Trophoblast cell (in vitro differentiated cells and primary cell): ENCODE results near the gene FANCC.

Experiments used
- DNase-seq, 2 donors: peaks; one replicate each; pipeline ENCODE4 v3.0.0-alpha.2; 2016
- H2AFZ ChIP-seq: 2 replicates; pipeline ENCODE4 v1.6.1; 2013; ENCODE audit warnings: low read length, moderate library complexity, mild to moderate bottlenecking; ENCODE audit not compliant: insufficient read depth, poor library complexity
- H2AK5ac ChIP-seq: 2 replicates; pipeline ENCODE4 v1.6.1; 2013; ENCODE audit warnings: mild to moderate bottlenecking, low read length
- H2BK120ac ChIP-seq: 2 replicates; pipeline ENCODE4 v1.6.1; 2013; ENCODE audit warnings: low read length, mild to moderate bottlenecking, moderate library complexity; ENCODE audit not compliant: insufficient read depth, poor library complexity
- H2BK12ac ChIP-seq: 2 replicates; pipeline ENCODE4 v1.6.1; 2013; ENCODE audit warnings: mild to moderate bottlenecking, low read length, moderate library complexity
- H2BK5ac ChIP-seq: 2 replicates; pipeline ENCODE4 v1.6.1; 2013; ENCODE audit warnings: low read length, low read depth, moderate library complexity, mild to moderate bottlenecking; ENCODE audit not compliant: poor library complexity
- H3K14ac ChIP-seq: 2 replicates; pipeline ENCODE4 v1.6.1; 2013; ENCODE audit warnings: mild to moderate bottlenecking, low read length
- H3K18ac ChIP-seq: 2 replicates; pipeline ENCODE4 v1.6.1; 2013; ENCODE audit warnings: mild to moderate bottlenecking, low read length
- H3K23ac ChIP-seq: 2 replicates; pipeline ENCODE4 v1.6.1; 2013; ENCODE audit warnings: low read length
- H3K27ac ChIP-seq: 2 replicates; pipeline ENCODE4 v1.5.1; 2013; ENCODE audit warnings: low read depth, mild to moderate bottlenecking, inconsistent platforms, low read length, moderate library complexity
- H3K27me3 ChIP-seq: 2 replicates; pipeline ENCODE4 v1.6.1; 2013; ENCODE audit warnings: inconsistent platforms, mild to moderate bottlenecking, low read length, moderate library complexity; ENCODE audit not compliant: insufficient read depth
- H3K36me3 ChIP-seq, 2 experiments: 1 replicate in 1 of 2; 2 replicates in 1 of 2; pipeline ENCODE4 v1.6.1; 2013; ENCODE audit warnings: low read length in 2 of 2, mild to moderate bottlenecking in 2 of 2, moderate library complexity in 1 of 2; ENCODE audit not compliant: insufficient read depth in 2 of 2, control insufficient read depth in 1 of 2
- H3K4ac ChIP-seq: 2 replicates; pipeline ENCODE4 v1.6.1; 2013; ENCODE audit warnings: low read depth, mild to moderate bottlenecking, low read length, moderate library complexity
- H3K4me1 ChIP-seq, 2 experiments: 1 replicate in 1 of 2; 2 replicates in 1 of 2; pipeline ENCODE4 v1.6.1; 2013; ENCODE audit warnings: low read length in 2 of 2, mild to moderate bottlenecking in 2 of 2, moderate library complexity in 1 of 2; ENCODE audit not compliant: insufficient read depth in 2 of 2, control insufficient read depth in 1 of 2
- H3K4me2 ChIP-seq: 2 replicates; pipeline ENCODE4 v1.6.1; 2013; ENCODE audit warnings: inconsistent platforms, mild to moderate bottlenecking, low read length, moderate library complexity
- H3K4me3 ChIP-seq: 2 replicates; pipeline ENCODE4 v1.5.1; 2013; ENCODE audit warnings: mild to moderate bottlenecking, low read depth, low read length, inconsistent platforms
- H3K79me1 ChIP-seq: one replicate; pipeline ENCODE4 v1.6.1; 2013; ENCODE audit warnings: low read length
- H3K79me2 ChIP-seq: 2 replicates; pipeline ENCODE4 v1.6.1; 2013; ENCODE audit warnings: low read length, mild to moderate bottlenecking; ENCODE audit not compliant: control insufficient read depth, insufficient read depth, poor library complexity
- H3K9ac ChIP-seq: 2 replicates; pipeline ENCODE4 v1.6.1; 2013; ENCODE audit warnings: mild to moderate bottlenecking, low read length
- H3K9me3 ChIP-seq: 2 replicates; pipeline ENCODE4 v1.6.1; 2013; ENCODE audit warnings: low read depth, mild to moderate bottlenecking, control low read depth, inconsistent platforms, low read length; ENCODE audit not compliant: insufficient read depth
- H4K12ac ChIP-seq: 2 replicates; pipeline ENCODE4 v1.6.1; 2013; ENCODE audit warnings: low read depth, mild to moderate bottlenecking, low read length, moderate library complexity
- H4K8ac ChIP-seq: 2 replicates; pipeline ENCODE4 v1.6.1; 2013; ENCODE audit warnings: low read depth, mild to moderate bottlenecking, low read length, moderate library complexity
- H4K91ac ChIP-seq: one replicate; pipeline ENCODE4 v1.6.1; 2013; ENCODE audit warnings: low read depth, mild to moderate bottlenecking, low read length, moderate library complexity
- WGBS: extraction: QIAGEN DNeasy Blood & Tissue Kit; methylation state at CpG from one replicate; pipeline ENCODE4 v1.1.7; 2013; ENCODE audit warnings: missing lambda C conversion rate; ENCODE audit not compliant: insufficient read length, insufficient coverage; ENCODE audit errors: extremely low coverage; 5-methylcytosine and 5-hydroxymethylcytosine counted together

FANCC gene

DNA sequence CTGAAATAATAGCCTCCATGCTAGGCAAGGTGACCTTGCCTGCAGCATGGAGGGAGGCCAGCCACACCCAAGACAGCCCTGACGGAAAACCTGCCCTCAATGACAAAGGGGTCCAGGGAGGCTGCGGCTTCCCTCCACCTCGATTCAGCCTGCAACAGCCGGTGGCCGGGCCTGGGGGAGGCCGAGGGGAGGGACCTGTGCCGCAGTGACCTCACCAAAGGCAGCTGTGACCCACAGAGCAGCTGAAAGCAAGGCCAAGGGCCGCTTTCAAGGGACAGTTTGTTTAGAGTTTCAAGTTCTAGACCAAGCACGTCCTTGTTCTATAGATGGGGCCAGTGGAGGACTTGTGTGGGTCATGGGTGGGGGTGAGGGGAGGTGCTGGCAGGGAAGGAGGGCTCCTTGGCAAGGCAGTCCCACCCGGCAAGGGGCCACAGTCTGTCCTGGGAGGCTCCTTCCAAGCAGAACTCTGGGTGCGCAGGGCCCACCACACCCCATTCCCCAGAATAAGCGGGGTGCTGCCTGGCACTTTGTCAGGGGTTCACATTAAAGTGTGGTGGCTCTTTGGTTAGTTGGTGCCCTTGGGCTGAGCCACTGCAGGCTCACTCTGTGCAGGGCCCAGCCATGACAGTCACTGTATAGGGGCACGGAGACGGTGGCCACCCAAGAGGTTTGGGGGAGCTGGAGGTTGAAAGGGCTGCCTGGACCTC lies 226.5 kb downstream of the FANCC start:
- Histone ChIP-seq H3K27ac (peak overlapping the region; percentile 99), H2AK5ac (peak overlapping the region; percentile 60), H3K9ac (no peak overlapping the region), H3K79me2 (peaks cover 4% of the 10 kb centered on the region), H3K9me3 (no peaks in the 10 kb centered on the region), H3K14ac (peak overlapping the region; percentile 75), H3K4me3 (no peak overlapping the region), H3K27me3 (no peaks in the 10 kb centered on the region), H2BK120ac (peak overlapping the region; percentile 79), H4K91ac (peak overlapping the region; percentile 82), H2BK5ac (peak overlapping the region; percentile 96), H3K4me2 (no peak overlapping the region), H3K4ac (peak overlapping the region; percentile 27), H3K23ac (no peak overlapping the region), H4K12ac (peak overlapping the region; percentile 22), H3K36me3 (peaks cover 17 to 20% of the 10 kb centered on the region in 2 experiments), H3K4me1 (peaks cover 41 to 60% of the 10 kb centered on the region in 2 experiments), H2AFZ (peak overlapping the region; percentile 52), H4K8ac (peak overlapping the region; percentile 69), H3K79me1 (peaks cover 36% of the 10 kb centered on the region), H3K18ac (peak overlapping the region; percentile 74), H2BK12ac (peak overlapping the region; percentile 53)
- DNase-seq = no peak
- WGBS = no CpG with 5 or more reads among the region's 14 CpGs

DNA sequence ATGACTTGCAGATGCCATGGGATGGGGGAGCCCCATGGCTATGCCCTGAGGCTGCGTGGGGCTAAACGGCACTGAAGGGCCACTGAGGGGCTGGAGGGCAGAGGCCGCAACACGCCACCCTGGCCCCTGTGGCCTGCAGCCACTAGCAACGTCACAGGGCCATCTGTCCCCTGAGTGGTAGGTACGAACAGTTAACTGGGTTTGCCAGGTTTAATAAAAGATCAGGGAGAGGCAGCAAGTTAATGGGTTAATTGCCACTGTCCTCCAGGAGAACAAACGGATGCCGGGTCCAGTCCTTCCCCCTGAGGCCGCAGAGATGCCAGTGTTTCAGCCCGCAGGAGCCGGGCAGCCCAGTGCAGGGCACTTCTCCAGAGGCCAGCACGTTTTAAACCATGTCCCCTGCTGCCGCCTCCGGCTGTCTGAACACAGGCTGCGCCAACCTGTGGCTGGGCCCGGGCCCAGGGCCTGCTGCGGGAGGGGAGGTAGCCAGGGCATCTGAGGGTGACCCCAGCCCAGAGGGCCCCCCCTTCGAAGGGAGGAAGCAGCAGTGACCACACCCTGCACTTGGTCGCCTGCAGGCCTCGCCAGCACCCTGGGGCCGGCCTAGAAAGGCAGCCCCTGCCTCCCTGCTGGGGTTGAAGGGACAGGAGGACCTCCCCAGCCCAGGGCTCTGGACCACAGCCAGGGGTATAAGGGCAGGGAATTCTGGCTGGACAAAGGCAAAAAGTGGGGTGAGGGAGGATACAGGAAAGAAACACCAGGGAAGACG lies 227.3 kb downstream of the FANCC start:
- H3K27ac ChIP-seq = peak overlapping the region; percentile 99
- no CpG with 5 or more reads among the region's 22 CpGs for WGBS

GRCh38 chr9:95089257-95090022 lies 228.1 kb downstream of the FANCC start:
- Histone ChIP-seq H3K79me2 (peaks cover 4% of the 10 kb centered on the region), H2BK5ac (no peak overlapping the region), H3K4me3 (no peak overlapping the region), H3K27ac (no peak overlapping the region), H3K4me2 (no peak overlapping the region), H4K12ac (no peak overlapping the region), H3K9ac (no peak overlapping the region), H3K36me3 (peaks cover 33% of the 10 kb centered on the region in 2 experiments), H3K27me3 (no peaks in the 10 kb centered on the region), H3K4me1 (peaks cover 38 to 55% of the 10 kb centered on the region in 2 experiments), H2BK12ac (peak overlapping the region; percentile 12), H4K8ac (peak overlapping the region; percentile 16), H3K23ac (no peak overlapping the region), H3K18ac (peak overlapping the region; percentile 48), H2BK120ac (no peak overlapping the region), H3K4ac (no peak overlapping the region), H2AK5ac (peak overlapping the region; percentile 60), H3K79me1 (peaks cover 37% of the 10 kb centered on the region), H2AFZ (no peak overlapping the region), H4K91ac (peak overlapping the region; percentile 51), H3K14ac (peak overlapping the region; percentile 12), H3K9me3 (no peaks in the 10 kb centered on the region)
- no CpG with 5 or more reads among the region's 16 CpGs for WGBS
- DNase-seq = no peak

More for the DNA sequence above, 227.3 kb downstream of the FANCC start:
- Histone ChIP-seq H2BK12ac (peak overlapping the region; percentile 12), H3K4me3 (no peak overlapping the region), H4K8ac (peak overlapping the region; percentile 13), H3K9ac (no peak overlapping the region), H3K79me2 (peaks cover 4% of the 10 kb centered on the region), H3K79me1 (peaks cover 37% of the 10 kb centered on the region), H2BK5ac (peak overlapping the region; percentile 27), H2BK120ac (peak overlapping the region; percentile 6), H2AK5ac (peak overlapping the region; percentile 56), H3K4me2 (no peak overlapping the region), H4K12ac (no peak overlapping the region), H3K4ac (no peak overlapping the region), H4K91ac (peak overlapping the region; percentile 51), H3K9me3 (no peaks in the 10 kb centered on the region), H3K23ac (no peak overlapping the region), H3K36me3 (peaks cover 25 to 28% of the 10 kb centered on the region in 2 experiments), H2AFZ (no peak overlapping the region), H3K18ac (peak overlapping the region; percentile 23), H3K27me3 (no peaks in the 10 kb centered on the region), H3K4me1 (peaks cover 38 to 57% of the 10 kb centered on the region in 2 experiments), H3K14ac (peak overlapping the region; percentile 36)
- peak in 1 of 2 donors; percentile 38 for DNase-seq
